GM12878 (cell line): ENCODE data around the gene MARCHF9. TPM values are rescaled to one million over a fixed set of nuclear protein-coding genes. Genes with fewer than 3 reads are reported as not detected.

ENCODE experiments used
- ATAC-seq: fragments of 200-7000 bp; cut with Tn5 transposase; 3 replicates; pipeline ENCODE4 v1.9.1; 2020; ENCODE audit warnings: mild to moderate bottlenecking, moderate library complexity
- BruUV-seq: library from RNA; stranded (reverse); fragments of 400-500 nt; replicated peaks from 2 replicates; lab custom pipeline; 2021; lab: Mats Ljungman, UMichigan
- CTCF ChIA-PET: fragments of 300-600 bp; sonication (Branson Sonifier 250); formaldehyde crosslinking; extraction: SDS; loops from one replicate; lab custom pipeline; 2021; ENCODE audit warnings: inconsistent platforms; lab: Yijun Ruan, JAX
- POLR2A ChIA-PET: fragments of 350-600 bp; formaldehyde crosslinking; extraction: SDS; loops from one replicate; lab custom pipeline; 2021; ENCODE audit warnings: inconsistent platforms; lab: Charles Lee
- RAD21 ChIA-PET: fragments of 300-600 bp; sonication (Branson Sonifier 250); formaldehyde crosslinking; loops from one replicate; lab custom pipeline; 2023; ENCODE audit warnings: antibody characterized with exemption; ENCODE audit not compliant: unreplicated experiment; lab: Charles Lee
- SMC1A ChIA-PET: fragments of 300-600 bp; sonication (Branson Sonifier 250); formaldehyde crosslinking; loops from one replicate; lab custom pipeline; 2023; ENCODE audit not compliant: unreplicated experiment, uncharacterized antibody; lab: Charles Lee
- DNase-seq: peaks from one replicate; pipeline ENCODE4 v3.0.0-alpha.2; 2011; ENCODE audit warnings: low read depth, low spot score
- FAIRE-seq: peaks from 3 replicates; lab custom pipeline; 2011; peaks lifted over from hg19 to GRCh38; lab: Jason Lieb, UNC
- H2AFZ ChIP-seq: 2 replicates; pipeline ENCODE4 v1.6.0; 2011; ENCODE audit warnings: low read depth, low read length, control low read depth; ENCODE audit not compliant: control insufficient read depth
- H3K27ac ChIP-seq: 2 replicates; pipeline ENCODE4 v1.5.1; 2011; ENCODE audit warnings: control low read depth; ENCODE audit not compliant: control insufficient read depth, insufficient read depth
- H3K27me3 ChIP-seq, 2 experiments: replicated peaks in 1 of 2; 2 replicates each; pipeline versions ENCODE4 v1.6.0 to v1.6.1; 2011; ENCODE audit warnings: low read length in 1 of 2; ENCODE audit not compliant: control insufficient read depth in 2 of 2, insufficient read depth in 2 of 2
- H3K36me3 ChIP-seq, 2 experiments: 2 replicates each; pipeline ENCODE4 v1.5.1; 2011; ENCODE audit warnings: low read length in 1 of 2; ENCODE audit not compliant: control insufficient read depth in 2 of 2, insufficient read depth in 2 of 2
- H3K4me1 ChIP-seq: 2 replicates; pipeline ENCODE4 v1.6.1; 2011; ENCODE audit warnings: mild to moderate bottlenecking, low read length, moderate library complexity, mixed read lengths; ENCODE audit not compliant: control insufficient read depth, insufficient read depth
- H3K4me2 ChIP-seq: 2 replicates; pipeline ENCODE4 v1.6.0; 2011; ENCODE audit warnings: control low read depth; ENCODE audit not compliant: control insufficient read depth, insufficient read depth
- H3K4me3 ChIP-seq: fragments of 200-600 bp; sonication (generic); 2 replicates; pipeline ENCODE4 v1.5.1; 2016
- H3K79me2 ChIP-seq: 2 replicates; pipeline ENCODE4 v1.6.0; 2011; ENCODE audit warnings: low read length; ENCODE audit not compliant: control insufficient read depth, insufficient read depth
- H3K9ac ChIP-seq: 2 replicates; pipeline ENCODE4 v1.8.0; 2011; ENCODE audit warnings: low read length, control low read depth, mixed read lengths; ENCODE audit not compliant: control insufficient read depth, insufficient read depth
- H3K9me3 ChIP-seq: replicated peaks from 3 replicates; pipeline ENCODE4 v1.5.1; 2011; ENCODE audit warnings: mild to moderate bottlenecking, low read length; ENCODE audit not compliant: control insufficient read depth, insufficient read depth
- H4K20me1 ChIP-seq: 2 replicates; pipeline ENCODE4 v1.6.0; 2011; ENCODE audit not compliant: control insufficient read depth, insufficient read depth
- BMI1 ChIP-seq: fragments of 450-650 bp; IDR thresholded peaks from 2 replicates; pipeline ENCODE4 v1.6.1; 2016; ENCODE audit warnings: mild to moderate bottlenecking, moderate library complexity, borderline replicate concordance
- CEBPZ ChIP-seq: fragments of 150-350 bp; IDR thresholded peaks from 2 replicates; pipeline ENCODE4 v1.6.1; 2016; ENCODE audit warnings: low read depth, low read length
- CHD2 ChIP-seq: IDR thresholded peaks from 2 replicates; pipeline ENCODE4 v1.6.1; 2011; ENCODE audit warnings: low read depth, low read length, improper control_type of control experiment, borderline replicate concordance
- CREM ChIP-seq: IDR thresholded peaks from 2 replicates; pipeline ENCODE4 v1.6.1; 2014; ENCODE audit warnings: antibody characterized with exemption, low read depth
- FOS ChIP-seq: IDR thresholded peaks from 3 replicates; pipeline ENCODE4 v1.6.1; 2011; ENCODE audit warnings: borderline replicate concordance; ENCODE audit not compliant: insufficient read length; ENCODE audit errors: extremely low read depth
- HDAC6 ChIP-seq: fragments of 200-600 bp; sonication (generic); IDR thresholded peaks from one replicate; pipeline ENCODE4 v1.8.0; 2017; ENCODE audit warnings: antibody characterized with exemption; ENCODE audit not compliant: unreplicated experiment
- NBN ChIP-seq: fragments of 450-650 bp; IDR thresholded peaks from 2 replicates; pipeline ENCODE4 v1.6.1; 2016
- NR2F1 ChIP-seq: fragments of 450-650 bp; conservative IDR thresholded peaks from 2 replicates; pipeline ENCODE4 v1.6.1; 2017; ENCODE audit warnings: mild to moderate bottlenecking
- RBBP5 ChIP-seq: fragments of 200-600 bp; sonication (generic); conservative IDR thresholded peaks from 2 replicates; pipeline ENCODE4 v1.6.1; 2016
- RUNX3 ChIP-seq: IDR thresholded peaks from 2 replicates; pipeline ENCODE4 v1.6.1; 2012; ENCODE audit warnings: low read length, inconsistent platforms
- TARDBP ChIP-seq: IDR thresholded peaks from 2 replicates; pipeline ENCODE4 v1.6.1; 2016; ENCODE audit warnings: borderline replicate concordance
- ZBED1 ChIP-seq: IDR thresholded peaks from 2 replicates; pipeline ENCODE4 v1.6.1; 2016; ENCODE audit warnings: borderline replicate concordance
- whole genome bisulfite sequencing: methylation state at CpG from one replicate; pipeline ENCODE4 v1.1.6; 2016; ENCODE audit warnings: low lambda C conversion rate; ENCODE audit not compliant: insufficient replicate concordance, insufficient coverage; ENCODE audit errors: missing lambda C conversion rate; 5-methylcytosine and 5-hydroxymethylcytosine counted together
- in situ Hi-C: fragments of 300-500 bp; cut with MboI; formaldehyde crosslinking; loops from 9 replicates; pipeline ENCODE4 v1.14.3; 2018; ENCODE audit warnings: mixed read lengths
- intact Hi-C: fragments of 100-400 bp; cut with micrococcal nuclease; formaldehyde crosslinking; loops from one replicate; pipeline ENCODE4 v1.14.2; 2022; ENCODE audit not compliant: unreplicated experiment
- polyA plus RNA-seq, 11 experiments: library from polyadenylated mRNA; depleted of rRNA in 4 of 11; unstranded in 6 of 11; stranded (reverse) in 5 of 11; fragments of >200 nt; fragmentation: Nextera tagmentation in 4 of 11; fragmentation: Illumina TruSeq in 1 of 11; extraction: Ambion mirVana in 4 of 11; extraction: Trizol in 1 of 11; gene quantifications; 1 replicate in 1 of 11; 2 replicates in 10 of 11; pipeline versions ENCODE4 v1.2.1 to v1.2.3, GENCODE V29; 2011 to 2016; ENCODE audit warnings: inconsistent platforms in 2 of 11, missing spikeins in 2 of 11, low read depth in 1 of 11
- total RNA-seq, 4 experiments: library from RNA; depleted of rRNA in 3 of 4; stranded (reverse); fragments of >200 nt in 3 of 4; fragmentation: Illumina TruSeq in 1 of 4; extraction: Trizol in 1 of 4; gene quantifications; 2 replicates each; pipeline versions ENCODE4 v1.2.1 to v1.2.3, GENCODE V29; 2013 to 2021

The MARCHF9 gene
- total and polyA plus RNA-seq, 10 of the 15 experiments (the other 5 are each of a cell fraction or from before 2014, with no cell fraction given) = 2.4 to 29.3 (median 13.0) TPM

DNA sequence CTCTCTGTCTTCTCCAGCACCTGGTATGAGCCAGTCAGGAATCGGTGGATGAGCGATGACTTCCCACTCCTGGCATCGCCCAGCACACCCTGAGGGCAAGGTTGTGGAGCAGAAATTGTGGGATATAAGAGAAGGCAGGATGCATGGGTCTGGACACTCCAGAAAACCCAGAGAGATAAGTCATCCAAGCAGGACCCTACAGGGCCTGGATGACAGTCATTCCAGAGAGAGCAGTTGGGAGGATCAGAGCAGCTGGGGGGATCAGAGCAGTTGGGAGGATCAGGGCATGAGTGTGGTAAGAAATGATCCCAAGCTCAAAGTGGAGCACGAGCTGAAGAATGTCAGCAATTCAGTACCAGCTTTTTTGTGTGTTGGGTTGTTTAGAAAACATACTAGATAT, 20.3 kb upstream of the MARCHF9 start (continued):
- TF ChIP-seq CEBPZ (no peak), BMI1 (no peak), NR2F1 (no peak), RUNX3 (no peak), FOS (no peak), CREM (no peak), HDAC6 (no peak), ZBED1 (no peak), CHD2 (no peak), NBN (no peak), TARDBP (no peak)
- TF ChIP-seq, all 136 proteins: peak for 0

GRCh38 chr12:57735198-57735855, 19.6 kb upstream of the MARCHF9 start:
- peaks cover 2 to 11% of the 10 kb centered on the region in 2 experiments for H3K36me3 ChIP-seq
- WGBS = 71% methylated on average over 6 of the region's 8 CpGs
- TF ChIP-seq BMI1 (0 out of 2 replicates have a peak, but pooled peaks have one; percentile 22), RBBP5 (no peak)
- H3K9ac ChIP-seq = no peak overlapping the region
- H3K4me1 ChIP-seq = peaks cover 3% of the 10 kb centered on the region; the same call in 1 of the 2 replicates
- no peaks in the 10 kb centered on the region for H3K9me3 ChIP-seq
- peaks cover 3% of the 10 kb centered on the region for H3K79me2 ChIP-seq
- no peak for DNase-seq
- ATAC-seq = no peak
- CTCF ChIA-PET = no interaction called here
- BruUV-seq = no TSS peak
- no peak overlapping the region for H2AFZ ChIP-seq
- RAD21 ChIA-PET = no interaction called here
- SMC1A ChIA-PET = no interaction called here
- H4K20me1 ChIP-seq = no peaks in the 10 kb centered on the region
- POLR2A ChIA-PET = no interaction called here
- H3K27ac ChIP-seq = no peak overlapping the region
- intact Hi-C loops = no loop called here
- no peak overlapping the region for H3K4me2 ChIP-seq
- H3K4me3 ChIP-seq = no peak overlapping the region
- H3K27me3 ChIP-seq = no peaks in the 10 kb centered on the region
- in situ Hi-C loops = no loop called here
- no peak for FAIRE-seq
